Fibroblast of the aortic adventitia (primary cell): Measurements from ENCODE around the gene F2RL1. TPM values are rescaled to one million over a fixed set of nuclear protein-coding genes. Genes with fewer than 3 reads are reported as not detected.

Experiments used
- DNase-seq: peaks from one replicate; pipeline ENCODE4 v3.0.0-alpha.2; 2010; ENCODE audit warnings: low read depth
- H3K4me3 ChIP-seq: 2 replicates; pipeline ENCODE4 v1.5.1; 2011; ENCODE audit warnings: low read depth, mild to moderate bottlenecking, control low read depth, low read length, moderate library complexity
- small RNA-seq: library from RNA; depleted of rRNA; stranded (forward); fragments of <200 nt; gene quantifications from one replicate; pipeline ENCODE3, GENCODE V24; 2012
- total RNA-seq: library from RNA; depleted of rRNA; stranded (reverse); fragments of >200 nt; gene quantifications from 2 replicates; pipeline ENCODE4 v1.2.3, GENCODE V29; 2012; ENCODE audit warnings: low replicate concordance
- TF ChIP-seq, protein P1 (sequence below): IDR thresholded peaks from 2 replicates; pipeline ENCODE4 v1.5.1; 2011; ENCODE audit warnings: mild to moderate bottlenecking, low read length, control low read depth, inconsistent platforms; ENCODE audit not compliant: insufficient read depth

Gene F2RL1
- total RNA-seq, 1 donor: 35.1 TPM

DNA sequence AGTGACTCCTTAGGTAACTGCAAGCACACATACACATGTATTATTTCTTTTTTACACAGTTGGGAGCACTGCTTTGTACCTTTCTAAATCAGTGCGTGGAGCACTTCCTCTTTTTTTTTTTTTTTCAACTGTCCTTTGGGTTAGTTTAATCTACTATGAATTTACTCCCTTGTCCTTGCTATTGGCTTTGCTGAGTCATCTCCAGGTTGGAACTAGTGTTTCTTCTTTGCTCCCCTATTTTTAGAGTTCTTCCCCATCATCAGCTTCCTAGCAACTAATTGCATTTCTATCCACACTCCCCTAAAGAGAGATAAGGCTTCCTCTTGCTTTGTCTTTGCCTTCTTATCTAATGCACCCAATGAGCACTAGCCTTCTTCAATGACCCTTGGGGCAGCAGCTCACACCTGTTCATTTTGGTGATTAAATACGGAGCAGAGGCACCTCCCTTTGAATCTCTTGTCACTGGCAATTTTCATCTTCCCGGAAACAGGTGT lies 55.3 kb downstream of the F2RL1 start:
- TF ChIP-seq, protein P1, sequence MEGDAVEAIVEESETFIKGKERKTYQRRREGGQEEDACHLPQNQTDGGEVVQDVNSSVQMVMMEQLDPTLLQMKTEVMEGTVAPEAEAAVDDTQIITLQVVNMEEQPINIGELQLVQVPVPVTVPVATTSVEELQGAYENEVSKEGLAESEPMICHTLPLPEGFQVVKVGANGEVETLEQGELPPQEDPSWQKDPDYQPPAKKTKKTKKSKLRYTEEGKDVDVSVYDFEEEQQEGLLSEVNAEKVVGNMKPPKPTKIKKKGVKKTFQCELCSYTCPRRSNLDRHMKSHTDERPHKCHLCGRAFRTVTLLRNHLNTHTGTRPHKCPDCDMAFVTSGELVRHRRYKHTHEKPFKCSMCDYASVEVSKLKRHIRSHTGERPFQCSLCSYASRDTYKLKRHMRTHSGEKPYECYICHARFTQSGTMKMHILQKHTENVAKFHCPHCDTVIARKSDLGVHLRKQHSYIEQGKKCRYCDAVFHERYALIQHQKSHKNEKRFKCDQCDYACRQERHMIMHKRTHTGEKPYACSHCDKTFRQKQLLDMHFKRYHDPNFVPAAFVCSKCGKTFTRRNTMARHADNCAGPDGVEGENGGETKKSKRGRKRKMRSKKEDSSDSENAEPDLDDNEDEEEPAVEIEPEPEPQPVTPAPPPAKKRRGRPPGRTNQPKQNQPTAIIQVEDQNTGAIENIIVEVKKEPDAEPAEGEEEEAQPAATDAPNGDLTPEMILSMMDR: no peak
- H3K4me3 ChIP-seq: no peak overlapping the region
- no peak for DNase-seq

Small RNA genes lying within 50 kb of the gene (small RNA-seq; reads per million reads assigned to genes)
- not detected for gene RN7SL208P

Other genes with a start within 250 kb of the F2RL1 start
- gene F2RL2, start 195.6 kb upstream of the F2RL1 start, total RNA-seq: 9.8 and 18.6 TPM in 2 replicates
- gene F2R, start 102.9 kb upstream of the F2RL1 start, total RNA-seq: 75.1 and 184 TPM in 2 replicates
- not detected in 2 replicates for gene S100Z, start 31.0 kb downstream of the F2RL1 start, total RNA-seq
- 6.4 TPM in 1 of 2 replicates, not detected in the other for gene CRHBP, start 134.0 kb downstream of the F2RL1 start, total RNA-seq
- gene AGGF1, start 211.4 kb downstream of the F2RL1 start, total RNA-seq: 18.2 and 22.5 TPM in 2 replicates